Mammary epithelial cell (primary cell): Measurements from ENCODE around the gene MIOS.

Source experiments
- CTCF ChIP-seq, 2 donors: IDR thresholded peaks in 1 of 2; conservative IDR thresholded peaks in 1 of 2; 2 replicates each; pipeline ENCODE4 v1.5.1; 2011 to 2012; ENCODE audit warnings: inconsistent platforms in 2 of 2, low read length in 2 of 2, mild to moderate bottlenecking in 2 of 2, control low read depth in 1 of 2, low read depth in 1 of 2; ENCODE audit not compliant: insufficient read depth in 1 of 2; ENCODE audit errors: extremely low read depth in 1 of 2
- EZH2 ChIP-seq: IDR thresholded peaks from 2 replicates; pipeline ENCODE4 v1.6.1; 2012; ENCODE audit warnings: low read length, inconsistent platforms, borderline replicate concordance

GRCh38 chr7:7563813-7564212 lies 2.9 kb upstream of the MIOS start:
- no peak for TF ChIP-seq EZH2
- no peak for TF ChIP-seq CTCF (conservative IDR thresholded peaks at IDR 0.05 in 1 of 2, IDR thresholded peaks at IDR 0.05 in 1 of 2; ENCODE audit: extremely low read depth in 1 of 2, insufficient read depth in 1 of 2, low read depth in 1 of 2, low read length in 2 of 2)
